Measurements from ENCODE around the gene NMRAL1. TPM values are rescaled to one million over a fixed set of nuclear protein-coding genes. Genes with fewer than 3 reads are reported as not detected.

Gene NMRAL1
- total RNA-seq, 2 donors from 2014 or later = 16.8 to 17.2 TPM

DNA sequence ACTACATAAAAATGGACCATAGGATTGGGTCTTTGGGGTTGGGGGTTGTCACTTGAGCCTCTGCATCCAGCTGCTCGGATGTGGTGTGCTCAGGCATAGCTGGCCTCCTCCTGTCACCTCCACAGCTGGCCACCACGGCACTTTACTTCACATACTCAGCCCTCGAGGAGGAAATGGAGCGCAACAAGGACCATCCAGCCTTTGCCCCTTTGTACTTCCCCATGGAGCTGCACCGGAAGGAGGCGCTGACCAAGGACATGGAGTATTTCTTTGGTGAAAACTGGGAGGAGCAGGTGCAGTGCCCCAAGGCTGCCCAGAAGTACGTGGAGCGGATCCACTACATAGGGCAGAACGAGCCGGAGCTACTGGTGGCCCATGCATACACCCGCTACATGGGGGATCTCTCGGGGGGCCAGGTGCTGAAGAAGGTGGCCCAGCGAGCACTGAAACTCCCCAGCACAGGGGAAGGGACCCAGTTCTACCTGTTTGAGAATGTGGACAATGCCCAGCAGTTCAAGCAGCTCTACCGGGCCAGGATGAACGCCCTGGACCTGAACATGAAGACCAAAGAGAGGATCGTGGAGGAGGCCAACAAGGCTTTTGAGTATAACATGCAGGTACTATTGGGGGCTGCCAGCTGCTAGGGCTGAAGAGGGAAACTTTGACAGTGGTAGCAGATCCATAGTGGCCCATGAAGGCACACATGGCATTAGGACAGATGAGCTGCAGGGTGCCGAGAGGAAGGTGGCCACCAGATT lies 33.3 kb upstream of the NMRAL1 start:
- ATAC-seq = no peak
- DNase-seq = no peak
- intact Hi-C loops (cut with DNase I) = loop anchor here (5.0 to 10.0 kb wide), 2 partner anchors 40 to 77 kb away; no protein-coding TSS in a partner anchor

GRCh38 chr16:4506450-4506849 lies 32.0 kb upstream of the NMRAL1 start:
- intact Hi-C loops (cut with DNase I) = loop anchor here (5.0 to 10.0 kb wide), 2 partner anchors 41 to 78 kb away; no protein-coding TSS in a partner anchor
- DNase-seq = peak; percentile 60
- peak; percentile 81 to 85 for ATAC-seq

DNA sequence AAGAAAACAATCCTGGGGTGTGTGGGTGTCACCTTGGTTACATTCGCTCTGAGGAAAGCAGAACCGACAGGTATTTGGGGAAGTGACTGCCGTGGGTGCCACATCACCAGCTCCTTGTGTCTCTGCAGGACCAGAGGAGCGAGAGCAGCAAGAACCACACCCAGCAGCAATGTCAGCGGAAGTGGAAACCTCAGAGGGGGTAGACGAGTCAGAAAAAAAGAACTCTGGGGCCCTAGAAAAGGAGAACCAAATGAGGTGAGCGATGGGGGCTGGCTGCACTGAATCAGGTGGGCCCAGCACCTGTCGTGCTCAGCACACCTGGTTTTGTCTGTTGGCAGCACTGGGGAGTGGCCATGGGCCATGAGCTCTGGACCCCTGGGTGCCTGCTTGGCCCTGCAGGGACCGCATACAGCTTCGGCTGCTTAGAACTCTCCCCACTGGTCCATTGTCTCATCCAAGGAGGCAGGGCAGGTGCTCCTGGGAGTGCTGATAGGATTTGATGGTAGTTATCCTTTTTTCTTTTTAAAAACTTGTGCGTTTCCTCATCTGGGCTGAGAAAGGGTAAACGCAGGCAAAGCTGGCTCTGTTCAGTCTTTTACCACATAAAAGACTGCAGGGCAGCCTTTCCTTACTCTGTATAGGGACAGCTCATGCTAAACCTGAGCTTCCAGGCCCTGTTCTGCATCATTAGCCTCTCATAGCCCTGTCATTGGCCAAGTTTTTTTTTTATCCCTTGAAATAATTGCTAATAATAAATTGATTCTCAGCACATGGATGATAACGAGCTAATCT lies 31.1 kb upstream of the NMRAL1 start:
- ATAC-seq (peak in 1 of 2 donors; percentile 38), DNase-seq (no peak)
- intact Hi-C loops (cut with DNase I) = loop anchor here (5.0 to 10.0 kb wide), 2 partner anchors 42 to 79 kb away; no protein-coding TSS in a partner anchor

DNA sequence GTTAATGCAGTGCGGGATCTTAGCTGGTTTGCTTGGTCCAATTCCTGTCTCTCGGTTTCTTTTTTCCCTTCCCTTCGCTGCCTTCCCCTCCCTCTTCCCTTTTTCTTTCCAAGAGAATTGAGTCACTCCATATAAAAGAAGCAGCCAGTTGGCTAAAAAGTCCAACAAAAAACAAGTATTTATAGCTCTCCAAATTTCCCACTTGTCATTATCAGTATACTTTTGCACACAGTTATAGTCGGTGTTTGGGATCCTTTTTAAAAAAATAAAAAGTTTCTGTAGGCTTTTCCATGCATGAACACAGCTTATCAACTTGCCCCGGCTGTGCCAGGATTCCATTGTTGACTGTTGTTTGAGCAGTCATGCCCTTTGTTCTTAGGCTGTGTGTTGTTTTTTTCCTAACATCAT lies 26.6 kb upstream of the NMRAL1 start:
- ATAC-seq (peak; percentile 55 to 61), DNase-seq (peak; percentile 55)
- intact Hi-C loops (cut with DNase I) = loop anchor here (10.0 kb wide), 1 partner anchor 84 kb away; no protein-coding TSS in a partner anchor

- DNase-seq (no peak), ATAC-seq (peak; percentile 84 to 93)
- intact Hi-C loops (cut with DNase I) = loop anchor here (10.0 kb wide), 1 partner anchor 85 kb away; no protein-coding TSS in a partner anchor
Observed at GRCh38 chr16:4500272-4500671, 25.8 kb upstream of the NMRAL1 start.

DNA sequence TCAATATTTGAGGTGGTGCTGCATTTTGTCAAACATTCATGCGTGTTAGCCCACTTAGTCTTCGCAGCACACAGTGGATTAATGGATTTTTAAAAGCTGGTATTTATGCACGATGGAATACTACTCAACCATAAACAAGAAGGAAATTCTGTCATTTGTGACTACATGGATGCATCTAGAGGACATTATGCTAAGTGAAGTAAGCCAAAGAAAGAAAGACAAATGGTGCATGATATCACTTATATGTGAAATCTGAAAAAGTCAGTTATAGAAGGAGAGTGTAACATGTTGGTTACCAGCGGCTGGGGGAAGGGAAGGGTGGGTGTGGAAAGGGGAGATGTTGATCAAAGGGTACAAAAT lies 24.8 kb upstream of the NMRAL1 start:
- ATAC-seq = no peak
- DNase-seq = no peak
- intact Hi-C loops (cut with DNase I) = no loop called here

DNA sequence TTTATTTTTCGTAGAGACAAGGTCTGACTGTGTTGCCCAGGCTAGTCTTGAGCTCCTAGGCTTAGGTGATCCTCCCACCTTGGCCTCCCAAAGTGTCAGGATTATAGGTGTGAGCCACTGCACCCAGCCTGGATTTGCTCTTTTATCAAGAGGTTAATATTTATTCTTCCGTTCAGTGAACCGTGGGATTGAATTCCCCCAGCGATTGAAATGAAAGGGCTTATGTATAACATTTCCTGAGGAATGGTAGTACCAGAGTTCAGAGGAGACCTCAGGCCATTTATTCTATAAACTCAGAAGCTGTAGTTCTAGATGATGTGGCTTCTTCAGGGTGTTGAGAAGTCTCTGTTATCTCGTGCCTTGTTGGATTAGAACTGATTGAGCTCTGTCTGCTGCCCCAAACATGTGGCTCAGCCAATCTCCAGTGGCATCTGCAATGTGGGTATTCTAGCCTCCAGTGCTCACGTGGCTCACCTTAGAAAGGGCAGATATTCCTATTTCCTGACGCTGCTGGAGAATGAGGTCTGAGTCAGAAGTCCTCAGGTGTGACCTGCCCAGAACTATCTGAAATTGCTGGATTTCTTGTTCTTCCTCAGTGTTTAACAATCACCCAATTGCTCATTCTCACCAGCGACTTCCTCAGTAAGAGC lies 24.2 kb upstream of the NMRAL1 start:
- DNase-seq = no peak
- intact Hi-C loops (cut with DNase I) = no loop called here

GRCh38 chr16:4496305-4496704 lies 21.9 kb upstream of the NMRAL1 start:
- ATAC-seq (no peak), DNase-seq (no peak)
- intact Hi-C loops (cut with DNase I) = no loop called here

More for the DNA sequence above, 24.2 kb upstream of the NMRAL1 start:
- no peak for ATAC-seq

DNA sequence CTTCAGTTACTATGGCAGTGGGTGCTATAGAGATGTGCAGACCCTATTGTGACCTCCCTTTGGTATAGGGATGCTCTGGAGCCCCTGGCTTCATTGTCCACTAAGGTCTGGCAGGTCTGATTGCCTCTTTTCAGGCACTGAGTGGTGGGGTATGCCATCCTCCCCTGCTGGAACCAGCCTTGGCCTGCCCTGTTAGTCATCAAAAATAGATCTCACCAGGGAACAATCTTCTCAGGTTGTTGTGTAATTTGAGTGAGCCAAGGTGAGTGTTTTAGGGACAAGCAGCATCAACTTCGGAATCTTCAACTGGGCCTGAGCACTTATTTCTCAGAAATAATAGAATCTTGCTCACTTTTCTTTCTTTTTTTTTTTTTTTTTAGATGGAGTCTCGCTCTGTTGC lies 21.3 kb upstream of the NMRAL1 start:
- ATAC-seq = no peak
- intact Hi-C loops (cut with DNase I) = no loop called here
- no peak for DNase-seq

- DNase-seq (no peak), ATAC-seq (peak in 1 of 2 donors; percentile 60)
- intact Hi-C loops (cut with DNase I) = no loop called here
Observed at GRCh38 chr16:4494746-4495490, 20.5 kb upstream of the NMRAL1 start.

DNA sequence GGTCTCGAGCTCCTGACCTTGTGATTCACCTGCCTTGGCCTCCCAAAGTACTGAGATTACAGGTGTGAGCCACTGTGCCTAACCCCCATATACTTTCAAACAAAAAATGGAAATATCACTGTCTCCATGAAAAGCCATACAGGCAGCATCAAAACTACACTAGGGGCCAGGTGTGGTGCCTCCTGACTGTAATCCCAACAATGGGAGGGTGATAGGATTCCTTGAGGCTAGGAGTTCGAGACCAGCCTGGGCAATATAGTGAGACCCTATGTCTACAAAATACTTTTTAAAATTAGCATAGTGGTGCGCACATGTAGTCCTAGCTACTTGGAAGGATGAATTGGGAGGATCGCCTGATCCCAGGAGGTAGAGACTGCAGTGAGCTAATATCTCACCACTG lies 17.5 kb upstream of the NMRAL1 start:
- ATAC-seq (no peak), DNase-seq (no peak)
- intact Hi-C loops (cut with DNase I) = no loop called here

GRCh38 chr16:4489030-4489429 lies 14.6 kb upstream of the NMRAL1 start:
- intact Hi-C loops (cut with DNase I) = no loop called here
- DNase-seq (no peak), ATAC-seq (no peak)

GRCh38 chr16:4488499-4488967 lies 14.1 kb upstream of the NMRAL1 start:
- ATAC-seq (no peak), DNase-seq (no peak)
- intact Hi-C loops (cut with DNase I) = no loop called here

GRCh38 chr16:4487955-4488498 lies 13.6 kb upstream of the NMRAL1 start:
- no peak for ATAC-seq
- intact Hi-C loops (cut with DNase I) = no loop called here
- no peak for DNase-seq

DNA sequence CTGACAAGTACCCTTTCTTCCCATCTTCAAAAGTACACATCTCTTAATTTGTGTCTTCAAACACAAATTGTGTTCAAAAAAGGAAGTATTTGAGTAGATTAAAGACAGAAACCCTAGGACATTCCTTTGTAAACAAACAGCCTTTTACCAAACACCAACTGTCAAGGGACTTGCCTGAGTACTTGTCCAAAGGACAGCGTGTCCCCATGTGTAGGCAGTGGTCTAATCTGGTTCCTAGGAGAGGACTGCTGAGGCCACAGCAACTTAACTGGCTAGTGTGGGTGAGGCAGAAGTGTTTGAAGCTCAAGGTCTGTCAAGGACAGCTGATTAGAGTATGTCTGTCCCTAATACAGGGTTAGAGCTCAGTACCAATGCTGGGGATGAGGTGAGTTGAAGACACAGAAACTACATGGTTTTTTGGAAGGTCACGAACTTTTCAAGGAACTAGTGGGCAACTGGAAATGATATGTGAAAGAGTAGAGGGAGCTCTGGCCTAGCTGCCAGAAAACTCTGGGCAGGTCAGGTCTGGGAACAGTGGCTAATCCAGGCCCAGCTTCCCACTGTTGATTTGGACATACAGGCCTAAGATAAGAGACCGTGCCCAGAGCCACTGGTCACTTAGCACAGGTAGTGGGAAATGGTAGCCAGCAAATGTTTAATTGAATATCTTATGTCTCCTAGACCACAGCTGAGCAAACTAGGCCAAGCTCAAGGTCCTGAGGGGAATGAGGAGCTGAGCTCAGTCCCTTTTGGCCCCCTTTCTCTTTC lies 11.9 kb upstream of the NMRAL1 start:
- ATAC-seq (peak; percentile 89 to 90), DNase-seq (peak; percentile 53)
- intact Hi-C loops (cut with DNase I) = no loop called here

DNA sequence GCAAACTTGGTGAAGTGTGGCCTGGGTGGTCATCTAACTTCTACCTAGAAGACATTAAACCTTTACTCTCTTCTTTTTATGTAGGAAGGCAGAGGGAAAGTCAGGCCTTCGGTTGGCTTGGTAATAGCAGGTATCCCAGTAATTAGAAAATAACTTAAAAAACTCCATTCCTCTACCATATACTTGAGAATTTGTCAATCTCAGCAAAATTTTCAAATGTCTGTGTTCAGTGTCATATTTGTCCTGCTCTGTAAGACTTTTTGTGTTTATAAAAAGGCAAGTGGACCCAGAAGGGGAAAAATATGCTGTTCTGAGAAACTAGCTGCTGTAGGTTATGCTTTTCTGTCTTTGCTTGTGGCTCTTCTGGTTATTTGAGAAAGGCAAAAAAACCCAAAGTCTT lies 7.5 kb upstream of the NMRAL1 start:
- intact Hi-C loops (cut with DNase I) = no loop called here
- DNase-seq (no peak), ATAC-seq (no peak)

DNA sequence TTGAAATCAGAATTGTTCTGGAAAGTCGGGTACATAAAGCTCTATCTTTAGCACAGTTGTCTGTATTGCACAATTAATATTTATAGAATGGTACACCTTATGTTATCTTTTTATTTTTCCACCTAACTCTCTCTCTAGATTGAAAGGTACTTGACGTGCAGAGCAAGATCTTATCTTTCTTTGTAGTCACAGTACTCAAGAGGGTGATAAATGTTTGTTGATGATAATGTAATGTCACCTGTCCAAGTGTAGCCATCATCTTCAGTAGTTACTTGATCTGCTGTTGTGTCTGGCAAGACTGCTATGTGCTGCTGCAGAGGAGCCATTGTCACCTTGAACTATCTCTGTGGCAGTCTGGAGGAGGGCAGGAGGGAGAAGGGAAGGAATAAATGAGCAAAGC lies 7.1 kb upstream of the NMRAL1 start:
- ATAC-seq (no peak), DNase-seq (no peak)
- intact Hi-C loops (cut with DNase I) = no loop called here

DNA sequence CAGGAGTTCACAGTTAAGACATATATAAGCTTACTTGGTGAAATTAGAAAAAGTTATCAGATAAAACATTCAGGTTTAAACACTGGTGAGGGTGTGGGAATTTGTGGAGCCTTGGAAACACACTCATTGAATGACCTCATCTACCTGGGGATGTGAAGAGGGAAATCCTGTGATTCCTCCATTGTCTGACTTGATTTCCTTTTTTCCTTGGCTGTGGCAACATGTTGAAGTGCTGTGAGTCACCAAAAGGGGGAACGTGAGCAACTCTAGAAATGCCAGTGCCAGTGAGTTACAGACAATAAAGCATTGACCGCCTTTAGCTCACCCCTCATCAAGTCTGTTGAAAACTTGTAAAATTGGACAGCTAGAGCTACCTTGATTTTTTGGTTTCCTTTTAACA lies 3.5 kb upstream of the NMRAL1 start:
- DNase-seq (no peak), ATAC-seq (no peak)
- intact Hi-C loops (cut with DNase I) = no loop called here
